Limb (tissue), 2 donors: ENCODE results near the gene MYT1.

Source experiments
- DNase-seq, 2 donors: peaks; one replicate each; pipeline ENCODE4 v3.0.0-alpha.2; 2016; ENCODE audit errors: extremely low spot score in 2 of 2

The MYT1 gene

DNA sequence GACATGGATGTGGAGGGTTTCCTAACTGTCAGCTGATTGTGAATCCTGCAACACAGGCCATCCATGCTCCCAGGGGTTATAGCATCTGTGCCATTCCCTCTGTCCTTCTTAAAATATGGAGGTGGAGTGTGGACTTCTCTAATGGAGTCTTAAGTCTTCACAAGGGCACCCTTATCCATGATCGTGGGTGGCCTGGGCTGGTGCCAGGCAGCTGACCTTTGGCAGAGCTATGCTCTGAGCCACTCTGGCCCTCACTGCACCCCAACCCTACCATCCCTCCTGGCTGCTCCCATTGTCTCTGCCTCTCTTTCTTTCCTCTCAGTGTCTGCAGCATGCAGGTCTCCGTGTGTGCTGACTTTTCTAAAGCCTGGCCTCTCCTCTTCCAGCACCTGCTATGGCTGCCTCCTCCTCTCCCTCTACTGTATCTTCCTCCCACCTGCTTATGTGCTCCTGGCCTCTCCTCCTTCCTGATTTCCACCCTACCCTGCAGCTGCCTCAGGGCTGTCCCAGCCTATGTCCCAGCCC is 80.1 kb downstream of the MYT1 start:
- peak in 1 of 2 donors; percentile 6 for DNase-seq

DNA sequence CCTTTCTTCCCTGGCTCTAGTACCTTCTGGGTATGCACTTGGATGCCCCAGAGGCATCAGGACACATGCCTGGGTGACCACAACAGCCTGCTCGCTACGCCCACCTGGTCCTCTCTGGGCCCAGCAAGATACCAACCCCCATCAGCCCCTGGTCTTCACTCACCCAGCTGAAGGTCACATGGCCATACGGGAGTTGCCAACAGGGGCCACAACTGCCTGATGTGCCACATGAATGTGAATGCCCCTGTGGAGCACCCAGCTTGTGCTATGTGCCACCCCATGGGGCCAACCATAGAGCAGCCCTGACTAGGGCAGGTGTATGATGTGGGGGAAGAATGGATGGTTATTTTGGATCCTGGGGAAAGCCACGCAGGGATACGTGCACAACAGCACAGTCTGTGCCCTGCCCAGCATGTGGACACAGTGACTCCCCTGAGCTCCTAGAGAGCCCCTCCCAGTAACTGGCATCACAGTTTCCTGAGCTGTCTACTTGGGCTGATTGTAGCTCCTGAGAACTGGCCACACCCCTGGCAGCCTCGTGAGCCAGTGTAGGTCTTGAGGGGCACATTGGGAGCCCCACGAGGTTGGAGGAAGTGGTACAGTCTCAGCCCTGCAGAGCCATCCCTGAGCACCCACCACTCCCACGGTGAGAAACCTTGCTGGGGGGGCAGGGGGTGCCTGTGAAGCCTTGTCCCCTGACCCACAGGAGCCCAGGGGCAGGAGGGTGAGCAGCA is 80.8 kb downstream of the MYT1 start:
- DNase-seq = peak in 1 of 2 donors; percentile 19

DNA sequence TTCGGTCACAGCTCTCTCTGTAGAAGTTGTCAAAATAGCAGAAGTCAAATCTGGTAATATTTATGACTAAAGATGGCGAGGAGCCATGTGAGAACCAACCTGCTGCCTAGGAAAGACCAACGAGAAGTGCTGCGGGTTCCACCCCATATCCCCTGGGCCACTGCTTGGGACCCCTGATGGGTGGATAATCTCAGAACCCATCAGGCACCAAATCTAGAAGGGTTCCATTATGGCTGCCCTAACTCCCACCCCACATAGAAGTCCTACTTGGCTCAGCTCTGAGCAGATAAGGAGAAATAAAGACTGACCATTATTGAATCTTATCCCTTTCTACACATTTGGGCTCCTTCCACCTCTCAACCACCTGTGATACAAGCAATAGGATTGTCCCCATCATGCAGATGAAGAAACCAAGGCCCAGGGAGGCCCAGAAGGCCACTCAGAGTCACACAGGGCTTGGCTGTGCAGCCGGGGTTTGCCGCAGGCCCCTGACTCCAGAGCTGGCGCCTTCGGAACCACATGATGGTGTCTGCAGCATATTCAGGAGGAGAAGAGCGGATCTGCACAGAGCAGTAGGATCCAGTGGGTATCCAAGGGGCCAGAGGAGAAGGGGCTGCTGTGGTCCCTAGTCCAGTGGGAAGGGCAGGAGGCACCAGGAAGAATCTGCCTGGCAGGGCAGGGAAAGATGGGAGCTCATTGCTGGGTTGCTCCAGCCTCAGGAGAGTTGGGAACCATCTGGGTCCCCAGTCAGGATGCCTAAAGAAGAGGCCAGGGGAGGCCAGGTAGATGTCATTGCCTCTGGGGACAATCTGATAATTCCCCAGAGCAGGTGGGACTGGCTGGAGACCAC is 81.7 kb downstream of the MYT1 start:
- DNase-seq = peak in 1 of 2 donors; percentile 6

DNA sequence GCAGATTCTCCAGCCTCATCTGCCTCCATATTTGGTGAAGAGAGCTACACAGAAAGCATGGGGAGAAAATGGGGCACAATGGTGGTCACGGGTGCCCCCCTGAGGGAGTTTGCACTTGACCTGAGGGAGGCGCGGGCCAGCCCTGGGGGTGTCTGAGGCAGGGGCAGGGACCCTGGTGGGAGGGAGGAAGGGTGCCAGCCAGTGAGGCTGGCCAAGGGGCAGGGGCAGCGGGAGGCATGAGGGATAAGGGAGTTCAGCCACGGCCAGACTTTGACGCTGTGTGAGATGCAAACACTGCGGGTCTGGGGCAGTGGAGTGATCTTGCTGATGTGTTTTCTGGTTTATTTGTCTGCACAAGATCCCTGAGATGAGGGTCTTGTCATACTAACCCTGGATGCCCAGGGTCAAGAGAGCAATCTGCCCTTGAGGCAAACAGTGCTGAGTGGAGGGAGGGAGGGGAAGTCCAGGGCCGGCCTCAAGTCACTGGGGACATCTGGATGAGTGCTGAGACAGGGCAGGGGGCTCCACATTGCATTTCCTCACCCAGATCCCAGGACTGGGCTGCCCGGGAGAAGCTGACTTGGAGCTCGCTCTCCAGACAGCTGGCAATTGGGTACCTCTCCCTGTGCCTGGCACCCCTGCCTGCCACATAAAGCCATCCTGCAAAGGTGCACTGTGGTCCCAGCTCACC is 82.5 kb downstream of the MYT1 start:
- DNase-seq = peak in 1 of 2 donors; percentile 12

DNA sequence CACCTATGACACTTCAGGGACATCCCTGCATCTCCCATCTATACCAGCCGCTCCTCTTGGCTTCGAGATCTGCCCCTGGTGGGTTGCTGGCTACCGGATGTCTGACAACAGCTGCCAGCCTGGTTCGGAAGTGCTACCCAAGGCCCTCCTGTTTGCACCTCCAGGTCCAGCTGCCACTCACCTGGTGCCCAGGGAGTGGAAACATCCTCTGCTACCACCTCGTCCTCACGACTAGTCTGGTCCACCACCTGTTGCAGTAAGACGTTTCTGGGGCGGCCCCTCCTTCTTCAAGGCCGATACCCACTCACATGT is 83.0 kb downstream of the MYT1 start:
- peak in 1 of 2 donors; percentile 17 for DNase-seq

DNA sequence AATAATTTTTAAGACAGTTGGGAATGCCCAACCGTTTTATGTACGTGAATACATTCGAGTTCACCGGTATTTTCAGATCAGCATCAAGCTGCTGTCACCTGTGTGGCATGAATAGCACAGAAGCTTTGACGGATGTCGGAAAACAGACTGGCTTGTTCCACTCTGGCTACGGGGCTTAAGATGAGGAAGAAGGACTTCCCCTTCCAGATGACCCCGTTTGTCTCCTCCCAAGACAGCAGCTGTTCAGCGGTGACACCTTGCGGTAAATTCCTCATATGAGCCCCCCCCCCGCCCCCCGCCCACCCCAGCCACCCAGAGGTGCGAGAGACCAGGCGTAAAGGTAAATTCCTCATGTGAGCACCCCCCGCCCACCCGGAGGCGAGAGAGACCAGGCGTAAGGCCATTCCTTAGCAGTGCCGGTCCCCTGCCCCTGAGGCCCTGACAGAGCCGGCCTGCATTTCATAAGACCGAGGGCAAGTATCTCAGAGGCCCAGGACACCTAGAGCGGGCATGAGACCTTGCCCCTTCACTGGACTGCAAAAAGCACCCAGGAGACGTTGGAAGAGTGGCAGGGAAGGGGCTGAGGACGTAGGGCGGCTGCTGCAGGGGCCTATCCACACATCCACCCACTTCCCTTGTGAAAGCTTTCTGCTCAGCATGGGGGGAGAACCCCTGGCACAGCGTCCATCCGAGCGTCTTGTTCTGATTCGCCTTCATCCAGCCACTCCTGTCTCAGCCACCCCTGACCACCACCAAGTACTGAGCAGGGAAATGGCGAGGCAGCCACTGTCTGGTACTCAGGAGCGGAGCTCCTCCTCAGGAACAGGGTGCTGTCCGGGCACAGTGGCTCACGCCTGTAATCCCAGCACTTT is 84.0 kb downstream of the MYT1 start:
- DNase-seq = peak in 1 of 2 donors; percentile 10

DNA sequence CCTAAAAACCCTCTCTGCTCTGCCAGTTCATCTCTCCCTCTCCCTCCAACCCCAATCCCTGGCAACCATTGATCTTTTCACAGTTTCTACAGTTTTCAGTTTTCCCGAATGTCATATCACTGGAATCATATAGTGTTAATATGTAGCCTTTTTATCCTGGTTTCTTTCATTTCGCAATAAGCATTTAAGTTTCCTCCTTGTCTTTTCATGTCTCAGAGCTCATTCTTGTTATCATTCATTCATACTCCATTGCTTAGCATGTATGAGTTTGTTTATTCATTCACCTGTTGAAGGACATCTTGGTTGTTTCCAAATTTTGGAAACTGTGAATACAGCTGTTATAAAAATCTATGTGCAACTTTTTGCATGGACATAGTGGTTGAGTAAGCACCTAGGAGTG is 85.8 kb downstream of the MYT1 start:
- no peak for DNase-seq

DNA sequence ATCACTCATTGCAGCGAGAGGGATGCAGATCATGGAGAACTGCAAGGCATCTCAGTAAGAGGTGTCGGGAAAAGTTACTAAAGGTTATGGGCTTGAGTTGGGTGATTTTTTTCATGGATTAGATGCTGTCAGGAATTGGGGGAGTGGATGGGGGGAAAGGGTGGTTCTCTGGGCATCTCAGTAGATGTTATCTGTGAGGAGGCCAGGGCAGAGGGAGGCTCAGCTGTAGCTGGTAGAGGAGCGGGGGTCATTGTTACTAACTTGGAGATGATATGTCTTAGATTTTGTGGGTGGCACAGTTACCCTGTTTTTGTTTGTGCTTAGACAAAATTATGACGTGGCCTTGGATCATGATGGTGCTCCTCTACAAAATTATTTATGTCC is 88.7 kb downstream of the MYT1 start:
- DNase-seq = no peak

DNA sequence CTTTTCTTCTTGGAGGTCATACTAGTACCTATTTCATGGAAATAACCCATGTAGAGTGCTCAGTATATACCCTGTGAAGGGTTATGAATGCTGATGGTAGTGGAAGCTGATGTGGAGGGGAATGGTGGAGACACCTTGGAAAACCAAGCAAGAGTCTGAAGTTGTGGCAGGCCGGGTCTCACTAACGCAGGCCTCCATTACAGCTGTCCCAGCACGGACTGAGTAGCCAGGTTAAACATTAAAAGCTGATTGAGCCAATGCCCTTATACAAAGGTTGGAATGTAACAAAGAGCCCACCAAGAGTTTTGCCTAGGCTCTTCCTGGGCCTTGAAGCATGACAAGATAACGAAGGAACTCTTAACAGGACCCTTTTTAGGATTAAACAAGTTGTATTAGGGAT is 89.2 kb downstream of the MYT1 start:
- DNase-seq = no peak

DNA sequence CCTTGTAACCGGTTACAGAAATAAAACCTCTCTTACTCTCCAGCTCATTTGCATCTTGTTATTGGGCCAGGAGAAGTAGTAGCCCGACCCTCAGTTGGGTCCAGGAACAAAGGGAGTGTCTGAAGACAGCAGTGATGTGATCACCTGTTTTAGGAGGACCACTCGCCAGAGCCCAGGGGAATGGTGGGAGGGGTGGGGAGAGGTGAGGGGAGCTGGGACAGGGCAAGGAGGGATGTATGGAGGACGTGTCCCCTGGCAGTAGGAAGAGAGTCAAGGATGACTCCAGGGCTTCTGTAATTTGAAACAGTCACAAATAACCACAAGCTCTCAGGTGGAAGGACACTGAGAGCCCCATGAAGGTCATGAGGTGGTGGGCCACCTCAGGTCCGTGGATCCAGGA is 89.9 kb downstream of the MYT1 start:
- DNase-seq = no peak

DNA sequence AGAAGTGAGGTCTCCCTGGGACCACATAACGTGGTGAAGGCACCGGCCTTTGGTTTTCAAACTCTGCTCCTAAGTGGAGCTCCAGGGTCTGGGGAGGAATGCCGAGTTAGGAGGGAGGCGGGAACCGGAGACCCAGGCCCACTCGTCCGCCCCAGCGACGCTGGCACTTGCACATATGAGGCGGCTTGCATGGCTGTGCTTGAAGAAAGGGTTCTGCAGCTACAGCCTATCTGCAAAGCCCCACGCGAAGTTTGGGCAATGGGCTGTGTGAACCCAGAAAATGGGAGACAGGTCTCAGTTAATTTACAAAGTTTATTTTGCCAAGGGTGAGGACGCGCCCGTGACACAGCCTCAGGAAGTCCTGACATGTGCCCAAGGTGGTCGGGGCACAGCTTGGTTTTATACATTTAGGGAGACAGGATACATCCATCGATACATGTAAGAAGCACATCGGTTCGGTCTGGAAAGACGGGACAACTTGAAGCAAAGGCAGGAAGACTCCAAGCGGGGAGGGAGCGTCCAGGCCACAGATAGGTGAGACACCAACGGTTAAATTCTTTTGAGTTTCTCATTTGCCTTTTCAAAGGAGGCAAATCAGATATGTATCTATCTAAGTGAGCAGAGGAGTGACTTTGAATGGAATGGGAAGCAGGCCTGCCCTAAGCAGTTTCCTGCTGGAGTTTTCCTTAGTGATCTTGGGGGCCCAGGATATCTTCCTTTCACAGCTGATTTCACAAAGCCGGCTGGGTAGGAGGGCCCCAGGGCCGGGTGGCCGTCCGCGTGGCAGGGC is 90.5 kb downstream of the MYT1 start:
- DNase-seq = no peak

DNA sequence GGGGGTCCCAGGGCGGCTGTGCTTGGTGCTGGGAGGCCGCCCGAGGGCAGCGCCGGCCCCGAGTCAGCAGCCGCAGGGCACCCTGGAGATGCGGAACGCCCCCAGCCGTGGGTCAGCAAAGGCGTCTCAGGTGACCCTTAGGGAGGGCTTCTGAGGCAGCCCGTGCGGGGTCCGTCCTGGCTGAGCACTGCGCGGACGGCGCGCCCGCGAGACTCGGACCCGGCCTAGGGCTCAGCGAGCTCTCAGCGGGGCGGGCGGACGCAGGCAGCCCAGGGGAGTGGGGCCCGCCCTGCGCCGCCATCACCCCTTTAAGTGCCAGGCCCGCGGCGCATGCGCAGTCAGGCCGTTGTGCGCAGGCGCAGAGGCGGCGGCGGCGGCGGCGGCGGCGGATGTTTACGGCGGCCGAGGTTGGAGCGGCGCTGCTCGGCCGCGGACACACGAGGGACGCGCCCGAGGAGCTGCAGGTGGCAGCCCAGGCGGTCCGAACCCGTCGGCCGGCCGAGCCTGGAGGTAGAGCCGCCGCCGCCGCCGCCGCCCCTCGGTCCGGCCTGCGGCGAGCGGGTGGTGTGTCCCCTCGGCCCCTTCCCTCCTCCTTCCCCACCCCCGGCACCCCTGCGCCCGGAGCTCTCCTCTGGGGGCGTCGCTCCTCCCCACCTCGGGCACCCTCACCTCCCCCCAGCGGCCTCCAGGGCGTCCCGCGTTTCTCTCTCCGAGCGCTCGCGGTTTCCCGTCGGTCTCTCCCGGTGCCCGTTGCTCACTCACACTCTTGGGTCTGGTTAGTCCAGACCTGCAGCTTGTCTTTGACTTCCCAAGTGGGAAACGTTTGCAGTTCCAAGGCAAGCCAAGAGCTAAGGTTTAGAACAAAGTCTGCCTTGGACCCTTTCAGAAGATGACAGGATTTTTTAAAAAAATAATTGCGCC is 91.4 kb downstream of the MYT1 start, which contains the start of gene PCMTD2:
TSS of gene PCMTD2 (plus strand) at position 388 of the 921 bp plus-strand sequence. CDS start 4,218 bp downstream, outside the sequence.
- peak; percentile 84 to 93 for DNase-seq

DNA sequence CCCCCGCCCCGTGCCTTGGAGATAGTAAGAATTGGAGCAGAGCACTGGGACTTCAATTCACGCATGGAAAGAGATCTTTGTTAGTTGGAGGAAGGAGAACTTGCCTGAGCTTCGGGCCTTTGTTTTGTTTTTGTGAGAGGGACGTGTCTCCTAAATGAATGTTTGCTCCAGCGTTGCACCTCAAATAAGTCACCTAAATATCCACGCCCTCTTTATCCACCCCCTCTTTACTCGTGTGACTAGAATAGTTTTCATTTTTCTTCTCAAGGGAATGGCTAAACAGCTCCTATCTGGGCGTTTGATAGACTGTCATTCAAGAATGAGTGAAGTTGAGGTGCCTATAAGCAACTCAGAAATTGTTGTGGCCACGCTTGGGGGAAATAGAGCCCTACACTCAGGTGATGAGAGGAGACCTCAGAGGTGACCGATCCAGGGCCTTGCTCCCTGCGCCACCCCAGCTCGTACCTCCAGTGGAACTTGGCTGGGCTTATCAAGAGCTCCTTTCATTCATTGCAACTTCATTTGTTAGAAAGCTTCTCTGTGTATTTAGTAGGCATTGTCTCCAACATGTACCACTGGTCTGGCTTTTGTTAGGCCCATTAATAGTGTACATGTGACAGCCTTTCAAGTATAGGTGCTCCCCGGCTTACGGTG is 92.2 kb downstream of the MYT1 start:
- DNase-seq = no peak

DNA sequence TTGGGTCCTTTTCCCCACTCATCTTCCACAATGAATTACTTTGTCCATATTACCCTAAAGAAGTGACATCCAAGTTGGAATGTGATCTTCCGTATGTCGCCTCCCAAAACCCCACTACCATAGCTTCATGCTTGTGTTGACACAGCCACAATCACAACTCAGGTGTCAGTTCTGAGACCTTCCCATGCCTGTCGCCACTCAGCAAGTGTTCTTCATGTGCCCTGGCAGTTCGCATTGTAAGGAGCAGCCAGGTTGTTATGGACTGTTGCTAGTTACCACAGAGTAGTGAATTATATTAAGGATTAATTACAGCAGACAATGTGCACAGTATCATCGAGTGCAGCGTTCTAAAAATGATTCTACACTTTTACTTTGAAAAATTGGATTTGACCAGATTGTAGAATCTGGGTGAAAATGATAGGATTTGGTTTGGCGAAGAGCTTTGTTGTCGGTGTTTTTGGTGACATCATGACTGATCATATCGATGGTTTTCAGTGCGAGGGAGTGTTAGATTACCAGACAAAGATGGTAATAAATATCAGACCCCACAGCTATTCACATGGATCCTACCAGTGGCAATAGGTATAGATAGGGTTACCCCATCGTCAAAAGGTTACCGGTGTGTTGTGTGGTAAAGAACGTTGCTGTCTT is 93.0 kb downstream of the MYT1 start:
- no peak for DNase-seq

DNA sequence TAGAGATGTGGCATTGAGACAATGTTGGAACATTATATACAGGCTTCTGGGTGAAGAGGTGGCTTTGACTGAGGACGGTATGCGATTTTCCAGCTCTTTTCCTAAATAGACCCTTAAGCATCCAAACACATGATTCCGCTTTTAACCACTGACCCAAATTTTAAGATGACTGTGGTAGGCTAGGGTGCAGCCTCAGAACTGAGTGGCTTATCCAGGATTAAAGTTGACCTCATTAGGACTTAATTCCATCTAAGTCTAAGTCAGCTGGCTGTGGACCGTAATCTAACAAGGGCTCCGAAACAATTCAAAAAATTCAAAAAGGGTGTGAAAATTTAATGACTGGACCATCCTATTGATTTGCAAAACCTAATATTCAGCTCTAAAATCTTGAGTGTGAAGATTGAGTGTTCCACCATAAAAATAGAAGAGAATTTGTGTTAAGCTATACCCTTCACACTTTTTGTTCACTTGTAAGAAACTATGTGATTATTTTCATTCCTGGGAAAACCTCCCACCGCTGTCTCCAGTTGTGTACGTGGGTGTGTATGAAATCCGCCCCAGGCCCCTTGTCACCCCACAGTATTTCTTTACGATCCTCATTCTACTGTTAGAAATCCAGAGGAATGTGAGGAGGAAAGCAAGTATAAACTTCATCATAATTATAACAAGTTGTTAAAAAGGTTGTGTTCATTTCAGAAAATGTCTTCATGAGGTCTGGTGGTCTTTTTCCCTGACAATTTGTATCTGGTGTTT is 94.0 kb downstream of the MYT1 start:
- DNase-seq = no peak

DNA sequence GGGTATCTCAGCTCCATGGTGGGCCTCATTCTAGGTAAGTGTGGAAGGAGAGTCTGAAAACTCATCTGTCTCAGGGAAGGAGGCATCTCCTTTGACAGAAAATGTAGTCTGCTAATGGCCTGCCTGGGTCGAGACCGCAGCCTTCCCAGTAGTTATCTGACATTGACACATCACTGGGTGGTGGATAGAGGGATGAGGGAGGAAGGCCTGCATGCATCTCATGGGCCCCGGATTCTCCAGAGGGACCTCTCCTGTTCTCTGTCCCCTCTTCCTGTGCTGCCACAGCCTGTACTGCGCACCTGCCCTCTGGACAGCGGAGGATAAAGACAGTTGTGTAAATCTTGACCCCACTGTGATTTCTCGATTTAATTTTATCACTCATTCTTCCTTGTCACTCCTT is 96.0 kb downstream of the MYT1 start:
- DNase-seq = no peak

DNA sequence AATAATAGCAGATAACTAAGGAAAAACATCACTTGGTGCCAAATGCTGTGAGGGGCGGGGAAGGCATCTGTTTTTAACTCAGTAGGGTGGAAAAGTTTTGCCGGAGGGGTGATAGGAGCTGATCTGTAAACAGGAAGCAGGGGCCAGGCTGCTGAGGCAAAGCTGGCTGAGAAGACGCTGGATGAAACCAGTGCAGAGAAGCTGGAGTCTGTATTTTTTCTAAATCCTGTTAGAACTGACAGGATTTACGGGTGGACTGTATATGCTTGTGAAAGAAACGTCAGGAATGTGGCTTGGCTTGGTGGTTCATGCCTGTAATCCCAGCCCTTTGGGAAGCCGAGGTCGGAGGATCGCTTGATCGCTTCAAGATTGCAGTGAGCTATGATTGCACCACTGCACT is 96.9 kb downstream of the MYT1 start:
- peak in 1 of 2 donors; percentile 18 for DNase-seq
